Parathyroid adenoma (tissue), 2 donors: ENCODE measurements around the gene TCP11.

Experiments
- H2AFZ ChIP-seq: fragments of 300-600 bp; sonication (generic); one replicate; pipeline ENCODE4 v1.7.0; 2017; ENCODE audit warnings: antibody characterized with exemption, mild to moderate bottlenecking
- H3K27ac ChIP-seq: fragments of 300-600 bp; sonication (generic); one replicate; pipeline ENCODE4 v1.7.0; 2017
- H3K27me3 ChIP-seq: fragments of 300-600 bp; sonication (generic); one replicate; pipeline ENCODE4 v1.7.0; 2017; ENCODE audit warnings: low read length; ENCODE audit not compliant: control insufficient read depth, insufficient read depth
- H3K36me3 ChIP-seq: fragments of 300-600 bp; sonication (generic); one replicate; pipeline ENCODE4 v1.7.0; 2017; ENCODE audit warnings: low read length; ENCODE audit not compliant: control insufficient read depth, insufficient read depth
- H3K4me1 ChIP-seq: fragments of 300-600 bp; sonication (generic); one replicate; pipeline ENCODE4 v1.7.0; 2017; ENCODE audit warnings: control low read depth
- H3K4me2 ChIP-seq: fragments of 300-600 bp; sonication (generic); one replicate; pipeline ENCODE4 v1.7.0; 2017; ENCODE audit warnings: low read length
- H3K4me3 ChIP-seq: fragments of 300-600 bp; sonication (generic); one replicate; pipeline ENCODE4 v1.7.0; 2017; ENCODE audit warnings: low read depth, low read length
- H3K79me2 ChIP-seq: fragments of 300-600 bp; sonication (generic); one replicate; pipeline ENCODE4 v1.7.0; 2017; ENCODE audit warnings: control low read depth
- H3K9ac ChIP-seq: fragments of 300-600 bp; sonication (generic); one replicate; pipeline ENCODE4 v1.7.0; 2017; ENCODE audit warnings: mild to moderate bottlenecking
- H3K9me3 ChIP-seq: fragments of 300-600 bp; sonication (generic); one replicate; pipeline ENCODE4 v1.7.0; 2017; ENCODE audit warnings: low read length; ENCODE audit not compliant: control insufficient read depth
- TF ChIP-seq, protein P1 (sequence below): fragments of 300-600 bp; sonication (generic); IDR thresholded peaks from one replicate; pipeline ENCODE4 v1.7.0; 2017; ENCODE audit warnings: antibody characterized with exemption, mild to moderate bottlenecking
- donor health status: primary hyperparathyroidism.

TCP11 gene

DNA sequence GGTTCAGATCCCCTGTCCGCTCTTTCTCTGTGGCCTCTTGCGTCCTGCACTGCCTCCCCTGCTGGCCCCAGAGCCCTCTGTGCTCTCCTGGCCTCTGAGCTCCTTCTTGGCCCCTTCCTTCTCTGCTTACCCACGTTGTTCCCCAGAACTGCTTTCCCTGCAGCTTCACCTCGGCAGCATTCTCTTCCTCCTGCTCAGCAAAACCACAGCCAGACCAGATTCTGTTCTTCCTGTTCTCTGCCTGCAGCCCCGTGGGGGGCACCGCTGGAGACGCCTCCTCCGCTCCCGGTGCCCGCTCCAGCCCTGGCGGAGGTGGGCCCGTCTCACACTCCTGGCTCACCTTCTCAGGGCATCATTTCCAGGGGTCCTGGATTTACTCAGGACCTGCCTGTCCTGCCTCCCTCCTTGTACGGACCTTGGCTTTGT, 59.7 kb downstream of the TCP11 start:
- no peaks in the 10 kb centered on the region for H3K4me1 ChIP-seq
- no peak overlapping the region for H3K4me3 ChIP-seq
- no peak overlapping the region for H2AFZ ChIP-seq
- H3K4me2 ChIP-seq, result no peak overlapping the region
- TF ChIP-seq, protein P1, sequence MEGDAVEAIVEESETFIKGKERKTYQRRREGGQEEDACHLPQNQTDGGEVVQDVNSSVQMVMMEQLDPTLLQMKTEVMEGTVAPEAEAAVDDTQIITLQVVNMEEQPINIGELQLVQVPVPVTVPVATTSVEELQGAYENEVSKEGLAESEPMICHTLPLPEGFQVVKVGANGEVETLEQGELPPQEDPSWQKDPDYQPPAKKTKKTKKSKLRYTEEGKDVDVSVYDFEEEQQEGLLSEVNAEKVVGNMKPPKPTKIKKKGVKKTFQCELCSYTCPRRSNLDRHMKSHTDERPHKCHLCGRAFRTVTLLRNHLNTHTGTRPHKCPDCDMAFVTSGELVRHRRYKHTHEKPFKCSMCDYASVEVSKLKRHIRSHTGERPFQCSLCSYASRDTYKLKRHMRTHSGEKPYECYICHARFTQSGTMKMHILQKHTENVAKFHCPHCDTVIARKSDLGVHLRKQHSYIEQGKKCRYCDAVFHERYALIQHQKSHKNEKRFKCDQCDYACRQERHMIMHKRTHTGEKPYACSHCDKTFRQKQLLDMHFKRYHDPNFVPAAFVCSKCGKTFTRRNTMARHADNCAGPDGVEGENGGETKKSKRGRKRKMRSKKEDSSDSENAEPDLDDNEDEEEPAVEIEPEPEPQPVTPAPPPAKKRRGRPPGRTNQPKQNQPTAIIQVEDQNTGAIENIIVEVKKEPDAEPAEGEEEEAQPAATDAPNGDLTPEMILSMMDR, result no peak
- no peak overlapping the region for H3K9ac ChIP-seq
- no peaks in the 10 kb centered on the region for H3K36me3 ChIP-seq
- no peaks in the 10 kb centered on the region for H3K9me3 ChIP-seq
- no peaks in the 10 kb centered on the region for H3K79me2 ChIP-seq
- H3K27me3 ChIP-seq, result no peaks in the 10 kb centered on the region
- H3K27ac ChIP-seq, result no peak overlapping the region

DNA sequence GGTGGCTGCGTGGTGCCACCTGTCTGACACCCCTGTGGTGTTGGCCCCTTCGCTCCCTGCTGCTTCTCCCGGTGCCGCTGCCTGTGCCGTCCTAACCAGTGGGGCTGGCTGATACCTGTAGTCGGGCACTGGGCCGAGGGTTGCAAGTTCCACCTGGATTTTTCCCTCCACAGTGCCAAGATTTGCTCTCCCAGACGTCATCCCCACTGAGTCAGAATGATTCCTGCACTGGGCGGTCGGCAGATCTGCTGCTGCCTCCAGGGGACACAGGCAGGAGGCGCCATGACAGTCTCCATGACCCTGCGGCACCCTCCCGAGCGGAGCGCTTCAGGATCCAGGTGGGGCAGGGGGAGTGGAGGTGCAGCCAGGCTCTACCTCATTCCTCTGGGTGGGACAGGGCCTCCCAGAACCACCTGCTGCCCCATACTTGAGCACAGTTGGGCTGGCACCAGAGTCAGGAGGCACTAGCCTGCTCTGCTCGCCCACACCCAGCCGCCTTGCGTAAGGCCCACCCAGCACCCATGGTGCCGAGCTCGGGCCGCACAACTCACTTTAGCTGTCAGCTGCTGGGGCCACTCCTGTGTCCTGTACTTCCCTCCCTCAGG, 60.2 kb downstream of the TCP11 start:
- H3K27ac ChIP-seq, result no peak overlapping the region
- no peaks in the 10 kb centered on the region for H3K9me3 ChIP-seq
- TF ChIP-seq, protein P1, result no peak
- no peaks in the 10 kb centered on the region for H3K27me3 ChIP-seq
- no peak overlapping the region for H3K4me2 ChIP-seq
- no peaks in the 10 kb centered on the region for H3K4me1 ChIP-seq
- no peaks in the 10 kb centered on the region for H3K36me3 ChIP-seq
- no peak overlapping the region for H2AFZ ChIP-seq
- no peaks in the 10 kb centered on the region for H3K79me2 ChIP-seq
- no peak overlapping the region for H3K9ac ChIP-seq
- no peak overlapping the region for H3K4me3 ChIP-seq

DNA sequence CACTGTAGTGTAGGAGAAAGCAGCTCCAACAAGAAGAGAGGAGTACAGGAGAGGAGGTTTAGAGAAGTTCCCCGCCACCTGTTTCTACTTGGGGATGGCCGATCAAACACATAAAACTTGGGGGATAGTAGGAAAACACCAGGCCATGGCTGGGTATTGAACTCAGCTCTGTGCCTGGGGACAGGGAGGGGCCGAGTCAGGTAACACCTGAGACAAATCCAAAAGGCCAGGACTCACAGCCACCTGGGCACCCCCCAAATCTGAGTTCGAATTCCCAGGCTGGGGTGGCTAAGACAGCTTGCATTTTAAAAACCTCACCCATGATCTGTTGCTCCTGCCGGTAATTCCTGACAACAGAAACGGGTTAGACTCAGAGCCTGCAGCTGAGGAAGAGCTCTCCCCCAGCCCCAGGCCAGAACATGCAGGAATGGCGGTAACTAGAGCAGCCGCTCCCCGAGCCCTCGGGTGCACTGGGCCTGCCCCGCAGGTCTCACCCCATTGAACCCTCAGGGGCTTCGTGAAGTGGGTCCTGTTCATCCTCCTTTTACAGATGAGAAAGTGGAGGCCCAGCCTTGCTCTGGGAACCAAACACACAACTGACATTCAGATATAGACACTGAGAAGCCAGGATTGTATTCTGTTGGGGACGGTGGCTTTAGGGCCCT, 61.0 kb downstream of the TCP11 start:
- Histone ChIP-seq H3K4me1 (no peaks in the 10 kb centered on the region), H3K9me3 (no peaks in the 10 kb centered on the region), H3K27ac (no peak overlapping the region), H3K9ac (no peak overlapping the region), H3K27me3 (no peaks in the 10 kb centered on the region), H3K4me2 (no peak overlapping the region), H2AFZ (no peak overlapping the region), H3K79me2 (no peaks in the 10 kb centered on the region), H3K4me3 (no peak overlapping the region), H3K36me3 (no peaks in the 10 kb centered on the region)
- TF ChIP-seq, protein P1, result no peak

DNA sequence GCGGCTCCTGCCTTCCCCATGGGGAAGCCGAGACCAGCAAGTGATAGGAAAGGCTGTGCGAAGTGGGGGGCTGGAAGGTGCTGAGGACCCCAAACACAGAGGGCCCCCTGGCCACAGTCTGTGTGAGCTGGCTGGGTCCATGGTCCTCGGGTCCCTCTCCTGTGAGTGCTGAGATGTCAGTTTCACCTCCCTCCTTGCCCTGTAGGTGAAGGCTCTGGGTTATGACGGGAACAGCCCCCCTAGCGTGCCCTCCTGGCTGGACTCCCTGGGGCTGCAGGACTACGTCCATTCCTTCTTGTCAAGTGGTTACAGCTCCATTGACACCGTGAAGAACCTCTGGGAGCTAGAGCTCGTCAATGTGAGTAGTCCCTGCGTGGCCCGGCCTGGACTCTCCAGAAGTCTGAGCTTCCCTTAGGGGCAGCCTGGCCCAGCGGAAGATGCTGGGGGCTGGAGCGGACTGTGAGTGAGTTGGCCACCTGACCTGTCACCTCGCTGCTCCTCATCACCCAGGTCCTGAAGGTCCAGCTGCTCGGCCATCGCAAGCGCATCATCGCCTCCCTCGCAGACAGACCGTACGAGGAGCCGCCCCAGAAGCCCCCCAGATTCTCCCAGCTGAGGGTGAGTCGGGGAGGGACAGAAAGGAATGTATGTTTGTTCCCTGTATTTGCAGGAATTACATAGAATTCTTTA, 61.7 kb downstream of the TCP11 start:
- TF ChIP-seq, protein P1, result no peak
- no peaks in the 10 kb centered on the region for H3K36me3 ChIP-seq

More for the DNA sequence above, 61.7 kb downstream of the TCP11 start:
- H3K27ac ChIP-seq, result no peak overlapping the region
- H3K79me2 ChIP-seq, result no peaks in the 10 kb centered on the region
- H3K4me3 ChIP-seq, result no peak overlapping the region
- H3K27me3 ChIP-seq, result no peaks in the 10 kb centered on the region
- no peaks in the 10 kb centered on the region for H3K4me1 ChIP-seq
- no peaks in the 10 kb centered on the region for H3K9me3 ChIP-seq
- no peak overlapping the region for H2AFZ ChIP-seq
- no peak overlapping the region for H3K4me2 ChIP-seq
- no peak overlapping the region for H3K9ac ChIP-seq
